IMR-90 (cell line): ENCODE results near the gene DNASE1L1. TPM values are rescaled to one million over a fixed set of nuclear protein-coding genes. Genes with fewer than 3 reads are reported as not detected.

Experiments used
- ATAC-seq: fragments of 200-7000 bp; cut with Tn5 transposase; 2 replicates; pipeline ENCODE4 v1.9.1; 2020; ENCODE audit warnings: low read depth, mild to moderate bottlenecking, moderate library complexity
- BruUV-seq: library from RNA; stranded (reverse); fragments of 400-500 nt; replicated peaks from 2 replicates; lab custom pipeline; 2021; lab: Mats Ljungman, UMichigan
- CTCF ChIA-PET: fragments of 300-600 bp; formaldehyde crosslinking; extraction: SDS; loops from one replicate; lab custom pipeline; 2021; ENCODE audit warnings: antibody characterized with exemption; lab: Yijun Ruan, JAX
- POLR2A ChIA-PET: fragments of 300-600 bp; sonication (Branson Sonifier 250); formaldehyde crosslinking; loops from one replicate; lab custom pipeline; 2022; ENCODE audit warnings: antibody characterized with exemption; ENCODE audit not compliant: unreplicated experiment; lab: Charles Lee
- DNase-seq: peaks from one replicate; pipeline ENCODE4 v3.0.0; 2013
- H2AFZ ChIP-seq: replicated peaks from 2 replicates; pipeline ENCODE3; 2013; ENCODE audit warnings: low read length, mild to moderate bottlenecking; ENCODE audit not compliant: poor library complexity
- H2AK5ac ChIP-seq: 2 replicates; pipeline ENCODE4 v1.6.1; 2013; ENCODE audit warnings: low read depth, low read length, inconsistent platforms
- H2AK9ac ChIP-seq: replicated peaks from 2 replicates; pipeline ENCODE3; 2013; ENCODE audit warnings: mild to moderate bottlenecking, low read depth, low read length, moderate library complexity; ENCODE audit not compliant: poor library complexity
- H2BK120ac ChIP-seq: 2 replicates; pipeline ENCODE4 v1.6.1; 2013; ENCODE audit warnings: low read depth, low read length, inconsistent platforms
- H2BK15ac ChIP-seq: 3 replicates; pipeline ENCODE4 v1.6.1; 2013; ENCODE audit warnings: low read depth, low read length, inconsistent platforms
- H2BK20ac ChIP-seq: 2 replicates; pipeline ENCODE4 v1.6.1; 2013; ENCODE audit warnings: low read depth, mild to moderate bottlenecking, inconsistent platforms, low read length, moderate library complexity
- H2BK5ac ChIP-seq: 2 replicates; pipeline ENCODE4 v1.6.1; 2013; ENCODE audit warnings: mild to moderate bottlenecking, low read depth, low read length, inconsistent platforms; ENCODE audit not compliant: poor library complexity, severe bottlenecking
- H3K14ac ChIP-seq: replicated peaks from 2 replicates; pipeline ENCODE4 v1.6.1; 2013; ENCODE audit warnings: low read depth, low read length, inconsistent platforms
- H3K18ac ChIP-seq: 2 replicates; pipeline ENCODE4 v1.6.1; 2013; ENCODE audit warnings: low read depth, low read length, control low read depth
- H3K23ac ChIP-seq: 2 replicates; pipeline ENCODE4 v1.6.1; 2013; ENCODE audit warnings: low read depth, low read length, inconsistent platforms
- H3K27ac ChIP-seq: 2 replicates; pipeline ENCODE4 v1.5.1; 2013; ENCODE audit warnings: mild to moderate bottlenecking, control low read depth, low read length; ENCODE audit not compliant: insufficient read depth
- H3K27me3 ChIP-seq: 2 replicates; pipeline ENCODE4 v1.6.1; 2013; ENCODE audit warnings: low read length; ENCODE audit not compliant: control insufficient read depth, insufficient read depth
- H3K36me3 ChIP-seq: 2 replicates; pipeline ENCODE4 v1.6.1; 2013; ENCODE audit warnings: low read length, mixed read lengths; ENCODE audit not compliant: control insufficient read depth, insufficient read depth
- H3K4ac ChIP-seq: 2 replicates; pipeline ENCODE4 v1.6.1; 2013; ENCODE audit warnings: low read depth, low read length, inconsistent platforms
- H3K4me1 ChIP-seq: 2 replicates; pipeline ENCODE4 v1.6.1; 2013; ENCODE audit warnings: low read length, mixed read lengths; ENCODE audit not compliant: control insufficient read depth, insufficient read depth
- H3K4me2 ChIP-seq: 2 replicates; pipeline ENCODE4 v1.6.1; 2013; ENCODE audit warnings: low read depth, mild to moderate bottlenecking, control low read depth, low read length, moderate library complexity
- H3K4me3 ChIP-seq: 2 replicates; pipeline ENCODE4 v1.5.1; 2013; ENCODE audit warnings: low read depth, mild to moderate bottlenecking, control low read depth, low read length, moderate library complexity; ENCODE audit not compliant: insufficient read depth
- H3K56ac ChIP-seq: 2 replicates; pipeline ENCODE4 v1.6.1; 2013; ENCODE audit warnings: low read length, inconsistent platforms; ENCODE audit not compliant: insufficient read depth; ENCODE audit errors: extremely low read depth
- H3K79me1 ChIP-seq, 2 experiments: 2 replicates each; pipeline ENCODE4 v1.6.1; 2013; ENCODE audit warnings: low read length in 2 of 2, inconsistent platforms in 1 of 2, low read depth in 1 of 2
- H3K9ac ChIP-seq: 2 replicates; pipeline ENCODE4 v1.6.1; 2013; ENCODE audit warnings: low read depth, low read length, control low read depth
- H3K9me1 ChIP-seq: 2 replicates; pipeline ENCODE4 v1.6.1; 2013; ENCODE audit warnings: low read length, inconsistent platforms; ENCODE audit not compliant: insufficient read depth
- H3K9me3 ChIP-seq: 2 replicates; pipeline ENCODE4 v1.6.1; 2013; ENCODE audit warnings: low read length; ENCODE audit not compliant: control insufficient read depth, insufficient read depth
- H4K20me1 ChIP-seq: 2 replicates; pipeline ENCODE4 v1.6.1; 2013; ENCODE audit warnings: low read length, inconsistent platforms; ENCODE audit not compliant: insufficient read depth
- H4K5ac ChIP-seq: 2 replicates; pipeline ENCODE4 v1.6.1; 2013; ENCODE audit warnings: mild to moderate bottlenecking, low read depth, low read length, control low read depth
- H4K8ac ChIP-seq, 2 experiments: 2 replicates each; pipeline ENCODE4 v1.6.1; 2013; ENCODE audit warnings: low read depth in 2 of 2, low read length in 2 of 2, control low read depth in 1 of 2, inconsistent platforms in 1 of 2
- H4K91ac ChIP-seq: 2 replicates; pipeline ENCODE4 v1.6.1; 2013; ENCODE audit warnings: low read depth, low read length, inconsistent platforms; ENCODE audit not compliant: insufficient read depth
- BHLHE40 ChIP-seq: fragments of 150-350 bp; IDR thresholded peaks from 2 replicates; pipeline ENCODE4 v1.6.1; 2016; ENCODE audit warnings: mild to moderate bottlenecking, low read depth, low read length
- CEBPB ChIP-seq: IDR thresholded peaks from 2 replicates; pipeline ENCODE4 v1.6.1; 2012; ENCODE audit warnings: low read depth, low read length, improper control_type of control experiment
- FOS ChIP-seq: fragments of 150-350 bp; IDR thresholded peaks from 2 replicates; pipeline ENCODE4 v1.6.1; 2016; ENCODE audit warnings: low read depth, low read length
- MAFK ChIP-seq: IDR thresholded peaks from 2 replicates; pipeline ENCODE4 v1.6.1; 2012; ENCODE audit warnings: low read depth, low read length, improper control_type of control experiment
- MAZ ChIP-seq: IDR thresholded peaks from 2 replicates; pipeline ENCODE4 v1.6.1; 2012; ENCODE audit warnings: low read depth, mild to moderate bottlenecking, low read length, improper control_type of control experiment, moderate library complexity, borderline replicate concordance
- NFE2L2 ChIP-seq: fragments of 150-350 bp; IDR thresholded peaks from 2 replicates; pipeline ENCODE4 v1.6.1; 2016; ENCODE audit warnings: low read depth, mild to moderate bottlenecking, low read length
- POLR2A ChIP-seq: IDR thresholded peaks from 2 replicates; pipeline ENCODE4 v1.6.1; 2012; ENCODE audit warnings: mild to moderate bottlenecking, low read depth, low read length
- RAD21 ChIP-seq: IDR thresholded peaks from 2 replicates; pipeline ENCODE4 v1.6.1; 2012; ENCODE audit warnings: low read length, improper control_type of control experiment
- RCOR1 ChIP-seq: IDR thresholded peaks from 2 replicates; pipeline ENCODE4 v1.6.1; 2012; ENCODE audit warnings: mild to moderate bottlenecking, low read length, improper control_type of control experiment; ENCODE audit not compliant: insufficient replicate concordance
- SMC3 ChIP-seq: fragments of 150-350 bp; IDR thresholded peaks from 2 replicates; pipeline ENCODE4 v1.6.1; 2016; ENCODE audit warnings: low read depth, mild to moderate bottlenecking, antibody characterized with exemption, low read length, moderate library complexity
- WGBS, 2 experiments: methylation state at CpG; one replicate each; pipeline versions ENCODE4 v1.1.5 to v1.1.7; 2013; ENCODE audit warnings: missing lambda C conversion rate in 2 of 2; ENCODE audit not compliant: insufficient read length in 1 of 2; ENCODE audit errors: extremely low coverage in 2 of 2; 5-methylcytosine and 5-hydroxymethylcytosine counted together
- dilution Hi-C: fragments of 300-500 bp; cut with HindIII; formaldehyde crosslinking; loops from one replicate; pipeline ENCODE4 v1.14.3; 2018; ENCODE audit warnings: low sequenced_read_pairs; ENCODE audit not compliant: unreplicated experiment
- in situ Hi-C: fragments of 300-500 bp; cut with MboI; formaldehyde crosslinking; loops from 3 replicates; pipeline ENCODE4 v1.14.3; 2019; ENCODE audit warnings: low sequenced_read_pairs, inconsistent platforms, mixed read lengths
- intact Hi-C: fragments of 100-400 bp; cut with micrococcal nuclease; formaldehyde crosslinking; loops from 2 replicates; pipeline ENCODE4 v1.10.0; 2022
- polyA plus RNA-seq, 3 experiments: library from polyadenylated mRNA; depleted of rRNA; stranded (reverse); fragments of >200 nt; gene quantifications; 2 replicates each; pipeline ENCODE4 v1.2.3, GENCODE V29; 2012; ENCODE audit warnings: low replicate concordance in 1 of 3
- total RNA-seq: library from RNA; depleted of rRNA; stranded (reverse); fragments of >200 nt; gene quantifications from 2 replicates; pipeline ENCODE4 v1.2.3, GENCODE V29; 2012
- TF ChIP-seq, protein P1 (sequence below): fragments of 150-350 bp; IDR thresholded peaks from 2 replicates; pipeline ENCODE4 v1.6.1; 2016; ENCODE audit warnings: low read depth, mild to moderate bottlenecking, low read length, moderate library complexity, borderline replicate concordance
- TF ChIP-seq, protein P2 (sequence below): fragments of 150-350 bp; IDR thresholded peaks from 2 replicates; pipeline ENCODE4 v1.6.1; 2017; ENCODE audit warnings: mild to moderate bottlenecking, antibody characterized with exemption, low read length, low read depth
- TF ChIP-seq, protein P3 (sequence below): conservative IDR thresholded peaks from 2 replicates; pipeline ENCODE4 v1.5.1; 2012; ENCODE audit warnings: mild to moderate bottlenecking, low read depth, low read length, improper control_type of control experiment

The DNASE1L1 gene
- total and polyA plus RNA-seq, 2 of the 4 experiments (the other 2 are of a cell fraction), result 51.4 to 55.5 TPM

DNA sequence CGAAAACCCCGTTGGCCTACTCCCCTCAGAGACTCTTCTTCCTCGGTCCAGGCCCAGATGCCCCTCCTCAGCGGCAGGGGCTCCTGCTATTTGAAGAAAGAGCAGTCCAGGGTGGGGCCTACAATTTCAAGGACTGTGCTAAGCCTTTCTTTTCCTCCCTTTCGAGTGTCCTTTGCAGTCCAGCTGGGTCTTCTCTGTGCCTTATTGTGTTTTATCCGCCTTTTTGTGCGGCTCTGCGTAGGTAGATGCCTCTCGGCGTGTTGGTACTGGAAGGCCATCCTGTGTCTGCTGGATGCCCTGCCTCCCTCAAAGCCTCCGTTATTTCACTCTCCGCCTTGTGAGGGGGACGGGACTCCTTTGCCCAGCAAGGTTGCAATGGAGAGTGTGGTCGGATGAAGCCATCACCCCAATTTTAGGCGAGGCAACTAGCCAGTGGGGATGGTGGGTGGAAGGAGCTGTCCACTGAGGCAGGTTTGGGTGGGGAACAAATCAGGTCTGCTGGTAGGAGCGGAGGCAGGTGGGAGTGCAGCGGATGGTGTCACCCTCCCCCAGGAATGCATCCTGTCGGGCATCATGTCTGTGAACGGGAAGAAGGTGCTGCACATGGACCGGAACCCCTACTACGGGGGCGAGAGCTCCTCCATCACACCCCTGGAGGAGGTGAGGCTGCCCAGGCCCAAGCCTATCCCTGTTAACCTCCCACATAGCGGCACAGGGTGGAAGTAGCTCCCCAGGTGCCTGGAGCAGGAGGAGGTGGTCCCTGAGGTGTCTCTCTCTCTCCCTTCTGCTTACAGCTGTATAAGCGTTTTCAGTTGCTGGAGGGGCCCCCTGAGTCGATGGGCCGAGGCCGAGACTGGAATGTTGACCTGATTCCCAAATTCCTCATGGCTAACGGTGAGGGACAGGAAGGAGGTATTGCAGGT lies 29.2 kb upstream of the DNASE1L1 start:
- CTCF ChIA-PET, result interaction anchor here (0.6 kb wide), 1 partner anchor 14 kb away, joined by 5 read pairs; no protein-coding TSS in a partner anchor
- H2BK15ac ChIP-seq, result no peak overlapping the region; the same call in 2 of the 3 replicates
- WGBS, 2 experiments, result 52% methylated on average over 6 of the region's 28 CpGs; no CpG with 5 or more reads in 1 of the 2 experiments
- TF ChIP-seq, protein P1, sequence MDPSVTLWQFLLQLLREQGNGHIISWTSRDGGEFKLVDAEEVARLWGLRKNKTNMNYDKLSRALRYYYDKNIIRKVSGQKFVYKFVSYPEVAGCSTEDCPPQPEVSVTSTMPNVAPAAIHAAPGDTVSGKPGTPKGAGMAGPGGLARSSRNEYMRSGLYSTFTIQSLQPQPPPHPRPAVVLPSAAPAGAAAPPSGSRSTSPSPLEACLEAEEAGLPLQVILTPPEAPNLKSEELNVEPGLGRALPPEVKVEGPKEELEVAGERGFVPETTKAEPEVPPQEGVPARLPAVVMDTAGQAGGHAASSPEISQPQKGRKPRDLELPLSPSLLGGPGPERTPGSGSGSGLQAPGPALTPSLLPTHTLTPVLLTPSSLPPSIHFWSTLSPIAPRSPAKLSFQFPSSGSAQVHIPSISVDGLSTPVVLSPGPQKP, result no peak
- TF ChIP-seq NFE2L2 (no peak), CEBPB (no peak), BHLHE40 (no peak), POLR2A (no peak), MAZ (no peak), RAD21 (no peak), MAFK (no peak), FOS (no peak), SMC3 (no peak), RCOR1 (no peak)
- TF ChIP-seq, protein P2, sequence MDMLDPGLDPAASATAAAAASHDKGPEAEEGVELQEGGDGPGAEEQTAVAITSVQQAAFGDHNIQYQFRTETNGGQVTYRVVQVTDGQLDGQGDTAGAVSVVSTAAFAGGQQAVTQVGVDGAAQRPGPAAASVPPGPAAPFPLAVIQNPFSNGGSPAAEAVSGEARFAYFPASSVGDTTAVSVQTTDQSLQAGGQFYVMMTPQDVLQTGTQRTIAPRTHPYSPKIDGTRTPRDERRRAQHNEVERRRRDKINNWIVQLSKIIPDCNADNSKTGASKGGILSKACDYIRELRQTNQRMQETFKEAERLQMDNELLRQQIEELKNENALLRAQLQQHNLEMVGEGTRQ, result no peak
- TF ChIP-seq, protein P3, sequence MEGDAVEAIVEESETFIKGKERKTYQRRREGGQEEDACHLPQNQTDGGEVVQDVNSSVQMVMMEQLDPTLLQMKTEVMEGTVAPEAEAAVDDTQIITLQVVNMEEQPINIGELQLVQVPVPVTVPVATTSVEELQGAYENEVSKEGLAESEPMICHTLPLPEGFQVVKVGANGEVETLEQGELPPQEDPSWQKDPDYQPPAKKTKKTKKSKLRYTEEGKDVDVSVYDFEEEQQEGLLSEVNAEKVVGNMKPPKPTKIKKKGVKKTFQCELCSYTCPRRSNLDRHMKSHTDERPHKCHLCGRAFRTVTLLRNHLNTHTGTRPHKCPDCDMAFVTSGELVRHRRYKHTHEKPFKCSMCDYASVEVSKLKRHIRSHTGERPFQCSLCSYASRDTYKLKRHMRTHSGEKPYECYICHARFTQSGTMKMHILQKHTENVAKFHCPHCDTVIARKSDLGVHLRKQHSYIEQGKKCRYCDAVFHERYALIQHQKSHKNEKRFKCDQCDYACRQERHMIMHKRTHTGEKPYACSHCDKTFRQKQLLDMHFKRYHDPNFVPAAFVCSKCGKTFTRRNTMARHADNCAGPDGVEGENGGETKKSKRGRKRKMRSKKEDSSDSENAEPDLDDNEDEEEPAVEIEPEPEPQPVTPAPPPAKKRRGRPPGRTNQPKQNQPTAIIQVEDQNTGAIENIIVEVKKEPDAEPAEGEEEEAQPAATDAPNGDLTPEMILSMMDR, result no peak

More for the DNA sequence above, 29.2 kb upstream of the DNASE1L1 start:
- Histone ChIP-seq H3K36me3 (peaks cover 52% of the 10 kb centered on the region), H4K91ac (peak overlapping the region; percentile 56), H3K4ac (peak overlapping the region; percentile 89), H4K20me1 (peaks cover 14% of the 10 kb centered on the region), H3K9me3 (no peaks in the 10 kb centered on the region; the same call in 1 of the 2 replicates), H2BK20ac (no peak overlapping the region), H3K4me3 (peak overlapping the region; percentile 98), H2AK5ac (peak overlapping the region; percentile 81), H3K27ac (peak overlapping the region; percentile 95), H3K23ac (peak overlapping the region; percentile 33), H3K27me3 (no peaks in the 10 kb centered on the region), H4K8ac (peak overlapping the region; percentile 13 to 86; a peak in 2 of 4 replicates), H3K18ac (no peak overlapping the region), H2AK9ac (peak overlapping the region; percentile 78), H3K14ac (peak overlapping the region; percentile 48), H2BK5ac (peak overlapping the region; percentile 100), H3K4me1 (peaks cover 3% of the 10 kb centered on the region), H2AFZ (peak overlapping the region; percentile 43), H2BK120ac (no peak overlapping the region), H4K5ac (peak overlapping the region; percentile 35), H3K4me2 (peak overlapping the region; percentile 95), H3K79me1 (peaks cover 0 to 12% of the 10 kb centered on the region in 2 experiments; a peak in 1 of 4 replicates), H3K9ac (peak overlapping the region; percentile 86), H3K9me1 (no peaks in the 10 kb centered on the region), H3K56ac (peak overlapping the region; percentile 71)
- in situ Hi-C loops (no loop called here), dilution Hi-C loops (no loop called here), intact Hi-C loops (no loop called here)
- DNase-seq (no peak), ATAC-seq (peak; percentile 2; the same call in 1 of the 2 replicates)
- BruUV-seq, result no TSS peak
- POLR2A ChIA-PET, result interaction anchor here (1.5 kb wide), 1 partner anchor 9 kb away, joined by 3 read pairs; no protein-coding TSS in a partner anchor
